Measurements from ENCODE around the gene TRAK1.
A peak's percentile ranks its signal among the peaks of the same experiment; 100 is the strongest.

Gene TRAK1

DNA sequence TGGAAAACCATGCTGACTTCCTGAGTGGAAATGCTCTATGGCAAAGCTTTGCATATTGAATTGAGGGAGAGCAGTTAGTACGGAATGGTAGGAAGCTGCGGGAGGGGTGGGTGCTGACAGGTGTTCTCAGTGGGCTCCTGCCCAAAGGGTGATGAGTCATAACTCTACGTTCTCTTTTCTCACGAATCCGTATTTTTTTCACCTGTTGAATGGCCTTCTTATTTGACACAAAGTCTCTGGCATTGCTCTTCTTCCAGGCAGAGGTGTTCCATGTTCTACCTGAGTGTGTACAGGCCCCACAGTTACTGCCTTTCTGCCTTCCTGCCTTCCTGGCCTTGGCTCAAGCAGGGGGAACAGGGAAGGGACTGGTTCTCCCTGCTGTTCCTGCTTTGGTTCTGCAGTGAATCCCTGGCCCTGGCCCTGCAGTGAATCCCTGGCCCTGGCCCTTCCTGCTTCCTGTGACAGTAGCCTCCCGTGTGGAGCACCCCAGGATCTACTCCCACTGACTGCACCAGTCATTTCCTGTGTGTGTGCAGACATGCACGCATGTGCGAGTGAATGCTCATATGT, 31.9 kb downstream of the TRAK1 start:
- TF ChIP-seq, protein P1, sequence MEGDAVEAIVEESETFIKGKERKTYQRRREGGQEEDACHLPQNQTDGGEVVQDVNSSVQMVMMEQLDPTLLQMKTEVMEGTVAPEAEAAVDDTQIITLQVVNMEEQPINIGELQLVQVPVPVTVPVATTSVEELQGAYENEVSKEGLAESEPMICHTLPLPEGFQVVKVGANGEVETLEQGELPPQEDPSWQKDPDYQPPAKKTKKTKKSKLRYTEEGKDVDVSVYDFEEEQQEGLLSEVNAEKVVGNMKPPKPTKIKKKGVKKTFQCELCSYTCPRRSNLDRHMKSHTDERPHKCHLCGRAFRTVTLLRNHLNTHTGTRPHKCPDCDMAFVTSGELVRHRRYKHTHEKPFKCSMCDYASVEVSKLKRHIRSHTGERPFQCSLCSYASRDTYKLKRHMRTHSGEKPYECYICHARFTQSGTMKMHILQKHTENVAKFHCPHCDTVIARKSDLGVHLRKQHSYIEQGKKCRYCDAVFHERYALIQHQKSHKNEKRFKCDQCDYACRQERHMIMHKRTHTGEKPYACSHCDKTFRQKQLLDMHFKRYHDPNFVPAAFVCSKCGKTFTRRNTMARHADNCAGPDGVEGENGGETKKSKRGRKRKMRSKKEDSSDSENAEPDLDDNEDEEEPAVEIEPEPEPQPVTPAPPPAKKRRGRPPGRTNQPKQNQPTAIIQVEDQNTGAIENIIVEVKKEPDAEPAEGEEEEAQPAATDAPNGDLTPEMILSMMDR (IDR thresholded peaks at IDR 0.05; ENCODE audit: low read depth, low read length): no peak
- TF ChIP-seq EZH2phosphoT487 (IDR thresholded peaks at IDR 0.05; ENCODE audit: low read depth): no peak
- Histone ChIP-seq H3K27ac (ENCODE audit: low read length) (no peak overlapping the region), H3K9ac (ENCODE audit: low read length) (no peak overlapping the region), H2AFZ (ENCODE audit: low read depth, low read length) (no peak overlapping the region), H4K20me1 (ENCODE audit: insufficient read depth, low read length) (peaks cover 84% of the 10 kb centered on the region), H3K79me2 (ENCODE audit: low read length) (peaks cover 76% of the 10 kb centered on the region), H3K27me3 (ENCODE audit: low read depth, low read length) (no peaks in the 10 kb centered on the region), H3K4me1 (ENCODE audit: low read length) (peaks cover 34% of the 10 kb centered on the region), H3K4me2 (ENCODE audit: low read length) (peak overlapping the region; percentile 44), H3K4me3 (ENCODE audit: low read length) (no peak overlapping the region), H3K9me3 (ENCODE audit: insufficient read depth, low read length) (no peaks in the 10 kb centered on the region), H3K36me3 (replicated peaks; ENCODE audit: low read depth, low read length) (peaks cover 39% of the 10 kb centered on the region)

DNA sequence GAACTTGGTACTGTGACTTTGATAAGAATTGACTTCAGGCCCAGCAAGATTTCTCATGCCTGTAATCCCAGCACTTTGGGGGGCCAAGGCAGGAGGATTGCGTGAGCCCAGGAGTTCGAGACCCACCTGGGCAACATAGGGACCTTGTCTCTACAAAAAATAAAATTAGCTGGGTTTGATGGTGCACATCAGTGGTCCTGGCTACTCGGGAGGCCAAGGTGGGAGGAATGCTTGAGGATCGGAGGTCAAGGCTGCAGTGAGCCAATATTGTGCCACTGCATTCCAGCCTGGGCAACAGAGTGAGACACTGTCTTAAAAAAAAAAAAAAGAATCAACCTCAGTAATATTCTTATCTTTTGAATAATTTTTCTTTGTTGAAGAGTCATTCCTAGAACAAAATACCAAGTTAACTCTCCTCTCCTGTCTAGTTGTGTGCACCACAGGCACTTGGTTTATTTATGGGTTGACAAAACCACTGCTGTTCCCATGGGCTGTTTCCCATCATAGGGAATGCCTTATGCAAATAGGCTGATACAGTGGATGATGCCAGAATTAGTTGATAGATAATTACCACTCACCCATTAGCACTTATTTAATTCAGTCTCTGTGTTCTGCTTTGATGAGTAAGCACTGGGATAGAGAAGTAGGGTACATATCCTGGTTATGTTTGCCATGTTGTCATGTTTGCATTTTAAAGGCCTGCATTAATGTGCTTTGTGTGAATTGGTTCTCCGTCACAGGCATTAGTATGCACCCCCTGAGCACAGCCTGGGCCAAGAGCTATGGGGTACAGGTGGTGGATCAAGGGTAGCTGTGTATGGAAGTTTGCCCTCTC, 32.9 kb downstream of the TRAK1 start:
- peaks cover 77% of the 10 kb centered on the region for H3K79me2 ChIP-seq (ENCODE audit: low read length)
- H3K27me3 ChIP-seq (ENCODE audit: low read depth, low read length): no peaks in the 10 kb centered on the region
- peaks cover 81% of the 10 kb centered on the region for H4K20me1 ChIP-seq (ENCODE audit: insufficient read depth, low read length)
- H3K36me3 ChIP-seq (replicated peaks; ENCODE audit: low read depth, low read length): peaks cover 43% of the 10 kb centered on the region
- TF ChIP-seq EZH2phosphoT487 (IDR thresholded peaks at IDR 0.05; ENCODE audit: low read depth): no peak
- TF ChIP-seq, protein P1 (IDR thresholded peaks at IDR 0.05; ENCODE audit: low read depth, low read length): no peak
- H3K4me1 ChIP-seq (ENCODE audit: low read length): peaks cover 30% of the 10 kb centered on the region
- H3K4me3 ChIP-seq (ENCODE audit: low read length): no peak overlapping the region
- H2AFZ ChIP-seq (ENCODE audit: low read depth, low read length): no peak overlapping the region
- no peak overlapping the region for H3K27ac ChIP-seq (ENCODE audit: low read length)
- H3K4me2 ChIP-seq (ENCODE audit: low read length): no peak overlapping the region
- no peak overlapping the region for H3K9ac ChIP-seq (ENCODE audit: low read length)
- H3K9me3 ChIP-seq (ENCODE audit: insufficient read depth, low read length): no peaks in the 10 kb centered on the region

DNA sequence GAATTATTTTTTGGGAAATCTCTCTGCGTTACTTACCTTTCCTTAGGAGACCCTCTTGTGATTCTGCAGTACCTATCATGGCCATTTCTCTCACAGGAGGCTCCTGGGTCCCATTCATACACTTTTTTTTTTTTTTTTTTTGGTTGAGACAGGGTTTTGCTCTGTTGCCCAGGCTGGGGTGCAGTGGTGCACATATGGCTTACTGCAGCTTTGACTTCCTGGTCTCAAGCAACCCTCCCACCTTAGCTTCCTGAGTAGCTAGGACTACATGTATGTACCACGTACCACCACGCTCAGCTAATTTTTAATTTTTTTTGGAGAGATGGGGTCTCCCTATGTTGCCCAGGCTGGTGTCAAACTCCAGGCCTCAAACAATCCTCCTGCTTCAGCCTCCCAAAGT, 36.1 kb downstream of the TRAK1 start:
- Histone ChIP-seq H3K9ac (ENCODE audit: low read length) (no peak overlapping the region), H3K36me3 (replicated peaks; ENCODE audit: low read depth, low read length) (peaks cover 53% of the 10 kb centered on the region), H3K4me3 (ENCODE audit: low read length) (no peak overlapping the region), H3K27ac (ENCODE audit: low read length) (no peak overlapping the region), H3K79me2 (ENCODE audit: low read length) (peaks cover 71% of the 10 kb centered on the region), H3K4me2 (ENCODE audit: low read length) (no peak overlapping the region), H2AFZ (ENCODE audit: low read depth, low read length) (no peak overlapping the region), H3K4me1 (ENCODE audit: low read length) (peaks cover 28% of the 10 kb centered on the region), H3K27me3 (ENCODE audit: low read depth, low read length) (no peaks in the 10 kb centered on the region), H3K9me3 (ENCODE audit: insufficient read depth, low read length) (no peaks in the 10 kb centered on the region), H4K20me1 (ENCODE audit: insufficient read depth, low read length) (peaks cover 78% of the 10 kb centered on the region)
- TF ChIP-seq EZH2phosphoT487 (IDR thresholded peaks at IDR 0.05; ENCODE audit: low read depth): no peak
- TF ChIP-seq, protein P1 (IDR thresholded peaks at IDR 0.05; ENCODE audit: low read depth, low read length): no peak

DNA sequence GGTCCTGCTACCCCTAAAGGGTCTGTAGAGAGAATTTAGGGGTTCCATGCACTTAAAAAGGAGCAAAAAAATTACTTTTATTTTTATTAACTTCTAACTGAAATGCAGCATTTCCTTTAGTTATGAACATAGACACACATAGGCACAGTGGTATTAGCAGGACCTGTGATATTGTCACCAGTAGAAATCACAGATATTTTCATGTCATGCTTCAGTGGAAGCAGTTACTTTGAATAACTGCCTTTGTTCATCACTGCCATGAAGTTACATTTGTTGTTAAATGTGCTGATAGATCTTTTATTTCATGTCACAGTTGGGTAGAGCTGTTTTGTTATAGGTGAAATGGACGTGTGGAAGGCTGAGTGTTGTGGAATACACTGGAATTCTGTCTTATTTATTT, 37.4 kb downstream of the TRAK1 start:
- Histone ChIP-seq H3K4me2 (ENCODE audit: low read length) (no peak overlapping the region), H2AFZ (ENCODE audit: low read depth, low read length) (no peak overlapping the region), H3K27me3 (ENCODE audit: low read depth, low read length) (no peaks in the 10 kb centered on the region), H3K4me3 (ENCODE audit: low read length) (no peak overlapping the region), H3K79me2 (ENCODE audit: low read length) (peaks cover 71% of the 10 kb centered on the region), H3K9me3 (ENCODE audit: insufficient read depth, low read length) (no peaks in the 10 kb centered on the region), H3K36me3 (replicated peaks; ENCODE audit: low read depth, low read length) (peaks cover 48% of the 10 kb centered on the region), H4K20me1 (ENCODE audit: insufficient read depth, low read length) (peaks cover 78% of the 10 kb centered on the region), H3K27ac (ENCODE audit: low read length) (no peak overlapping the region), H3K4me1 (ENCODE audit: low read length) (peaks cover 15% of the 10 kb centered on the region), H3K9ac (ENCODE audit: low read length) (no peak overlapping the region)
- TF ChIP-seq EZH2phosphoT487 (IDR thresholded peaks at IDR 0.05; ENCODE audit: low read depth): no peak
- TF ChIP-seq, protein P1 (IDR thresholded peaks at IDR 0.05; ENCODE audit: low read depth, low read length): no peak

Measured in OCI-LY3 (cell line).